ENCODE measurements around the gene DCX. TPM values are rescaled to one million over a fixed set of nuclear protein-coding genes. Genes with fewer than 3 reads are reported as not detected.
"Not testable (repeated sequence)": the region's sequence is repeated elsewhere in the genome, so short reads cannot be mapped to it uniquely, and the experiment has no call there.

Gene DCX
- polyA plus RNA-seq, 1 donor: 12.0 TPM

DNA sequence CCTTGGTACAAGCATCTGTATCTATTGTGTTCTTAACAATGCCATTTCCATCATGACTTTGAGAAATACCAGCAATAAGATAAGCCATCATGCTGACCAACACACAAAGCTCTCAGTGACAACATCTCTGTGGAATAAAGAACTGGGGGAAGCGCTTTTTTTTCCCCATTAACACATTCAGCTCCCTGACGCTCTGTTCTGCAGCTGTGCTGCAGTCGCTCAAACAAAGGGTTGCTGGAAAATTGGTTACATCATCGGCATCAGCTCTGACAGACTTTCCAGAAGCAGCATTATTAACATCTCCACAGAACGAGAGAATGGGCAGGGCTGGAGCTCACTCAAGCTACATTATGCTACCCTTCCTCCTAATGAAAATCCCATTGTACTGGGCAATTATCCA, 39.9 kb downstream of the DCX start:
- DNase-seq (ENCODE audit: low read depth): no peak

DNA sequence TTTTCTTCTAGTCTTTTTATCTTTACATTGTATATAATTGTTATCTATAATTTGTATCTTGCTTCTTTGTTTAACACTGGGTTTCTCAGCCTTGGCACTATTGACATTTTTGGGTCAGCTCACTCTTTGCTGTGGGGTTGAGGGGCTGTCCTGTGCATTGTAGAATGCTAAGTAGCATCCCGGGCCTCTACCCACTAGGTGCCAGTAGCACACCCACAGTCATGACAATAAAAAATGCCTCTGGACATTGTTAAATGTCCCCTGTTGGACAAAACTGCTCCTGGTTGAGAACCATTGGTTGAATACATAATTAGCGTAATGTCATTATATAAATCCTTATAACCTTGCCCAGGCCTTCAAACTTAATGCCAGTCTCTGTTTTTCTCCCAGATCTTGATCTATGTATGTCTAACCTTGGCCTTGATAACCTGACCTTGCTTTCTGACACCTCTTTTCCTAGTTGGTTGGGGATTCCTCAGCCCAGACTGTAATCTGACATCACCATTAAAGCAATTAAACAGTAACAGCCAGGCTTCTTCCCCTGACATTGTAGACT, 46.1 kb downstream of the DCX start:
- no peak for DNase-seq (ENCODE audit: low read depth)

DNA sequence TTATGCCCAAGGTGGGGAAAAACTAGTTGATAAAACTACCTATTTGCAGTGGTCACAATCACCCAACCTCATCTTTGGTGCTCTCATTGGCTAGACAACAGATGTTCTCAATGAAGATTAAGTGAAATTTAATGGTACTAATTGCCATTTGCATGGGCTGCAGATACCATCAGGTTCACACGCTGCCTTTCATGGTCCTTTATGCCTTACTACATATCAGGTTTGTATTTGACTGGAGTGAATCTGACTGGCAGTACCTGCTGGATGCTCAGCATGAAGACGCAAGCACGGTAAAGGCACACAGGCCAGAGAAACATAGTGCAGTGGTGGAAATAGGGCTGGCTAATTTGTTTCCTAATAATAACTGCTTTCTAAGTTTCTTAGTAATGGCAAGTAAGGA, 48.3 kb downstream of the DCX start:
- no peak for DNase-seq (ENCODE audit: low read depth)

DNA sequence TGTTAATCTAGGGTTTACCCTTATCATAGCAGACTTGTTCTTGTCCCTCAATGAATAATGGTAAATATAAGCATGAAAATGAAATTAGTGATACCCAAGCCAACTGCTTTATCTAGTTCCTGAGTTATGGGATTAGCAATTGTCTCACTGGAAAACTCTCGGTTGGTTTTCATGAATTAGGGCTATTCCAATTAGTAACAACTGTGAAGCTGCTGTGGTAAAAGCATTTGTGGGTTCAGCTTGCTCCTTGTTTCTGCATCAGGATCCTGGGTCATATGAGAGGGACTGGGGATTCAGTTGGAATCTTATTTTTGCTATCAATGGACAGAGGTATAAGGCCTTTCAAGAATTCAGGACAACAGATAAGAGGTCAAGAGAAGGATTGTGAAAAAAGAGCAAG, 50.2 kb downstream of the DCX start:
- no peak for DNase-seq (ENCODE audit: low read depth)

DNA sequence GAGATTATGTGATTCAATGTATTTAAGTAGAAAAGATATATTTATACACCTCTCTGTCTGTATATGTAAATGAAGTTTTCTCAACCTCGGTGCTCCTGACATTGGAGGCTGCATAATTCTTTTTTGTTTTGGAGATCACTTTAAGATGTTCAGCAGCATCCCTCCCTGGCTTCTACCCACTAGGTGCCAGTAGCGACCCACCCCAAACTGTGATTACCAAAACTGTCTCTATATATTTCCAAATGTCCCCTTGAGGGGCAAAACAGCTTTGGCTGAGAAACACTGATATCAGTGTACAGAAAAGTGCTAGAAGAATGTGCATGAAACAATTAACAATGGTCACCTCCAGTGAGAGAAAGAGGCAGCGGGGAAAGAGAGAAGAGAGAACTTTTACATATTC, 51.2 kb downstream of the DCX start:
- no peak for DNase-seq (ENCODE audit: low read depth)

DNA sequence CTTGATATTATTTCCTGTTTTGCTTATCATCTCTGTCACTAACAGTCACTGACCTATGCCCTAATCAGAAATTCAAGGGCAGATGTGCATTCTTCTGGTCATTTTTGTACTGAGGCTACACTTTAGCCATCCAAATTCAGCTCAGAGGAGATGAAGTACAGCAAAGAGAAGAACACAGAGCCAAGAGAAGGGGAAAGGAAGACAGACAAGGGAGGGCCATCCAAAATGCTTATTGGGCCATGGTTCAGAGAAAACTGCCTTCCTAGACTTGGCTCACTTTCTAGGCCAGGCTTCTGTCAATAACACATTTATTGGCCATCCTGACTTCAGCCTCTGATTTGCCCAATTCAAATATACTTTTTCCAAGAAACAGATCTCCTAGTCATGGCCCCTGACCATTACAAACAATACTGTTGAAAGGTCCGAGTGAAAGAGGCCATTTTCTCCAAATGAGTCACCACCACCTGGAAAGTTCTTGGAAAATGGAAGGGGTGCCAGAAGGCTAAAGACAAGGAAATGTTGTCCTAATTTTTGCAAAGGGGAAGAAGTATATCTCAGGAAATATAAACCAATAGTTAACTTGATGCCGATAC, 56.4 kb downstream of the DCX start:
- no peak for DNase-seq (ENCODE audit: low read depth)

DNA sequence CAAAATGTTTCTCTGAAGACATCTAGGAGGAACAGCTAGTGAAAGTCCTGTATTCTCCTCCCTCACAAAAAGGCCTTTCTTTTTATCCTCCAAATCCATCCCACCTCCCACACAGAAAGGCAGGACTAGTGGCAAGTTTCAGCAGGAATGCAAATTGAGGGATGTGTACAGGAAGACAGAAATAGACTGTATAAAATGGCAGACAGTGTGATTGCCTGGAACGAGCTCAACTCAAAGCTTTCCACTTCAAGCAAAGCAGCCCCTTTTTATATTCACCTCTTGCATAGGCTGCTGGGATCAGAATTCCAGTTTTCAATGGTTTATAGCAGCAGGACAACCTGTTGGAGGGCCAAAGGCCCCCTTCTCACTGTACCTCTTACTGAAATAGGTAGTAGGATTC, 57.5 kb downstream of the DCX start:
- DNase-seq (ENCODE audit: low read depth): no peak

DNA sequence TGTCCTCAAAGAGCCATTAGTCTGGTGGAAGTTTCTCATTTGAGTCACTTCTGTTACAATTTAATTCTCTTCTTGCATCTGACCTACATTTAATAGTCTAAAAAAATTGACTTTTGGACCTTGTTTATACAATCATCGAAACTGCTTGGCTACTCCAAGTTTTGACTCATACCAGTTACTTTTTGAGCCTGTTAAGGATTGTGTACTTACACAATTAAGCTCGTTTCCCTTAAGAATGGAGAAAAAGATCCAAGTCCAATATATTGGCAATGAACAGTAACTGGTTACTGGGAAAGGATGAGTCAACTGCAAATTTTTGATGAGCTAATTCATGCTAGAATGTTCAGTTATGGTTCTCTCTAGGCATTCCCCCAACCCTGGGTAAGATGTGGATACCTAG, 58.2 kb downstream of the DCX start:
- no peak for DNase-seq (ENCODE audit: low read depth)

DNA sequence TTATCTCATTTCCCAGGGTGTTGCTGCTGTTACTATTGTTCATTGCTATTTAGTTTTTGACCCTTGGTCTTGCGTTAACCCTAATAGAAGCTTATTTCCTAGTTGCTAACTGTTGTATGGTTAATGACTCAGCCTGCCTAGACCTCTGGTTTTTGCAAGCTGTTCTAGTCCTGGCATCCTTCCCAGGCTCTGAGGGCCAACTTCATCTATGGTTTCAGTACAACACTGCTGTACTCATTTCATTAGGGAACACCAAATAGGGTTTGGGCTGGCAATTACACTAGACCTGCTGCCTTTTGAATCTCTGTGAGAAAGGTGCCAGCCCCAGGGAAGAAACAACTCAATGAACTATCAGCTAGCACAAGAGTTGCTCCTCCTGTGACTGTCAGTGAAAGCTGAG, 59.6 kb downstream of the DCX start:
- DNase-seq (ENCODE audit: low read depth): no peak

DNA sequence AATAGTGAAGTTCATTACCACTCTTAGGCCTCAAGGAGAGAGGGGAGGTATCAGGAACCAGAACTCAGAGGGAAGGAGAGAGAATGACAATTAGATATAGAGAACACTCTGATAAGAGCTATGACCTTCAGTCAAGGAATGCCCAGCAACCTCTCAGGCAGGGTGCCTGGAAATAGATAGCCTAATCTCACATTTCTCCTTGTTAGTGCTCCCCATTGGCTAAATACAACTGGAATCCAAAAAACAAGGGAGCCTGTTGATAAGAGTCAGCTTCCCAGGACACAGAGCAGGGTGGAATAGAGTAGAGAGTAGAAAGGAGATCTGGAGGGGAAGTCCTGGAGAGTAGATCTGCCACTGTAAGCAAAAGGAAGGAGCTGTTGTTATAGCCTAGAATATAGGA, 62.1 kb downstream of the DCX start:
- DNase-seq (ENCODE audit: low read depth): no peak

DNA sequence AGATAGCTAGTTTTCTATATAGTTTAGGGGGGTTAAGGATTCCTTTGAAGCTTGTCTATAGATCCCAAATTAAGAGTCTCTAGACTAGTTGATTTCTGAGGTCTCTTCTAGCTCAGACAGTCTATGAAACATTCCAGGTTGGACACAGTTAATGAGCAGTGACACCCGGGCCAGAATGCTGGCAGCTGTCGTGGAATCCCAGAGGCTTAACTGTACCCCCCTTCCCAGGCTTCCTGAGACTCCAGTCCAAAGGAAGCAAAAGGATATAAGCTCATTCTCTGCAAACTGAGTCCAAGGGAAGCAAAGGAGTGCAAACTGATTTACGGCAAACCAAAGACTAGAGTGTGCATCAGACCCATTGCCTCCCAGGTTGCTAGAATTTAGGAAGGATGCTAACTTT, 62.9 kb downstream of the DCX start:
- no peak for DNase-seq (ENCODE audit: low read depth)

DNA sequence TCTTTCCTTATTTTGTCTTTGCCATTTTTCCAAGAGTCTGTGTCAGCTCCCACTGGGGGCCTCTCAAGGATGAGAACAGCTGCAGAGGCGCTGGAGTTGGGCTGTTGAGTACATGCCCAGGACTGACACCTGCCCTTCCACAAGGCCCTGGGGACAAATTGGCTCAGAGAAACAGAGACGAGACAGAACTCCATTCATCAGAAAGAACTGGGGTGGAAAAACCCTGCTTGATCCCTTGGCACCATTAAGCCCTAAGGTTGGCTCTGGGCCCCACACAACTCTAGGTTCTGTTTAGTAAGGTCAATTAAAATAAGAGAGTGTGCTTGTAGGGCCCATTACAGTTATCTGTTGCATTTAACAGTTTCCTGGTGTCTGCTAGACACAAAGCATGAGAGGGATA, 63.6 kb downstream of the DCX start:
- no peak for DNase-seq (ENCODE audit: low read depth)

DNA sequence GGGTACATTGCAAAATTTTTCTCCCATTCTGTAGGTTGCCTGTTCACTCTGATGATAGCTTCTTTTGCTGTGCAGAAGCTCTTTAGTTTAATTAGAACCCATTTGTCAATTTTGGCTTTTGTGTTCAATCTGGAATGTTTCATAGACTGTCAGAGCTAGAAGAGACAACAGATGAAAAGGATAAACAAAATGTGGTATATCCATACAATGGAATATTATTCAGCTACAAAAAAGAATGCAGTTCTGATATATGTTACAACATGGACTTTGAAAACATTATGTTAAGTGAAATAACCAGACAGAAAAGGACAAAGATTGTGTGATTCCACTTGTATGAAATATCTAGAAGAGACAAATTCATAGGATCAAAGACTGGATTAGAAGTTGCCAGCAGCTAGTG, 65.8 kb downstream of the DCX start:
- not testable (repeated sequence) for DNase-seq (ENCODE audit: low read depth)

DNA sequence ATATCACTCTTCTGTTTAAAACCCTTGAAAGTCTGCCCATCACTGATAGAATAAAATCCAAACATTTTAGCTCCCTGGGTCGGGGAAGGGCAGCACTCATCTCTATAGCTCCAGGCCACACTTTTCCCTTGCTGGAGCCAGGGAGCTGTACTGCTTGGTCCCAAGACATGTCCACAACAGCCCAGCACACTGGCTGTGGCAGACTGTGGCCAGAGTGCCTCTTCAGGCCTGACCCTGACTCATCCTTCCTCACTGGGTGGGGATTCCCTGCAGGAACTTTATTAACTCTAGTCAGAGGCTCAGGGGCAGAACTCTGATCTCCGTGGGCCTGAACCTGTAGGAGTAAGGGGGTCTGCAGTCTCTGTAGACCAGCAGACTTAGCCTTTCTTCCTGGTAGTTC, 71.9 kb downstream of the DCX start:
- DNase-seq (ENCODE audit: low read depth): no peak

DNA sequence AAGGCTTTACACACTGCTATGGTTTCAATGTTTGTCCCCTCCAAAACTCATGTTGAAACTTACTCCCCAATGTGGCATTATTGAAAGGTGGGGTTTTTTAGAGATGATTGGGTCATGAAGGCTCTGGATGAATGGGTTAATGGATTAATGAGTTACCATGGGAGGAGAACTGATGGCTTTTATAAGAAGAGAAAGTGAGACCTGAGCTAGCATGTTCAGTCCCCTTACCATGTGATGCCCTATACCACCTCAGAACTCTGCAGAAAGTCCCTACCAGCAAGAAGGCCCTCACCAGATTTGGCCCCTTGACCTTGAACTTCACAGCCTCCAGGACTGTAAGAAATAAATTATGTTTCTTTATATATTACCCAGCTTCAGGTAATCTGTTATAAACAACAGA, 72.8 kb downstream of the DCX start:
- no peak for DNase-seq (ENCODE audit: low read depth)

DNA sequence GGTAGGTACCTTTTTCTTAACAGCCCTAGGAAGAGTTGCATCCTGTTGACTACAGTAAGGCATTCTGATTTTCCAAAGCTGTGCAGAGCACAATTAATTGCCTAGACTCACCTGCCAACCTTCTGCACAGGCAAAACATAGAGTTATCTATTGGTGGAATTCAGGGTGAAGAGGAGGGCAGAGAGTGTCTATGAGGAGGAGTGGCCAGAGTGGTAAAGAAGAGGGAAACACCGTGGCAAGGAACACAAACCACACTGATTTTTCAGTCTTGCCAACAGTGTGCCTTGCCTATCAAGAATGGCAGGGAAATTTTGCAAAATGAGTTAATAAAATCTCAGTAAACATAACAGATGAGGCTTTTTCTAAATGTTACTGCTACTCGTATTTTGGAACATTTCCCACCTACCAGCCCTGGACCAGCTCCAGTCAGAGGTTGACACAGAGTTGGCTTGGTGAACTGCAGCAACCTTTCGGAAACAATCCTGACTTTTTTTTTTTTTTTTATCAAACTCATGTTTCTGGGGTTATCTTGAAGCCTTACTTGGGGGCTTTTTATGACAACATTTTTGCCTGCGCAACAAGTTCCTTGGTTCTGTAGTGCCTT, 73.8 kb downstream of the DCX start:
- no peak for DNase-seq (ENCODE audit: low read depth)

DNA sequence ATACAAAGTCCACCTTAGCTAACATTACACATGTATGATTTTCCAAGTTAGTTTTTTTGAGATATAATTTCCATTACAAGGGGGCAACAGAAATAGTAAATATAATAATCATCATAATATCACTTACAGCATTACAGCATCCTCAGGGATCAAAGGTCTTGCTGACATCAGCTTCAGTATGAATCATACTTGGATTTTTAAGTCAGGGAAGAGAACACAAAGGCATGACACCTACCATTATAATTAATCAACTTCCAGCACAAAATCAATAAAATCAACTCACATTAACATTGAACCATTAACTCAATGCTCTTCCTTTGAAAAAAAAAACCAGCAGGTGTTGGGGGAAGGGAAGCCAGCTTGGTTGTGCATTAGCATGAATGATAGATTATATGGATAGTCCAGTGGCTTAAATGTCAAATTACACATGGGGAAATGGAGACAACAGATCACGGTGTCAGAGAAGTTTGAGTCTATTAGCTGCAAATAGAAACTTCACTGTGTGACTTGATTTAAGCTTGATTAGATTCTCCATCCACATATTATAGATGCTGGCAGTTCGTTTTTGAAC, 74.8 kb downstream of the DCX start:
- no peak for DNase-seq (ENCODE audit: low read depth)

DNA sequence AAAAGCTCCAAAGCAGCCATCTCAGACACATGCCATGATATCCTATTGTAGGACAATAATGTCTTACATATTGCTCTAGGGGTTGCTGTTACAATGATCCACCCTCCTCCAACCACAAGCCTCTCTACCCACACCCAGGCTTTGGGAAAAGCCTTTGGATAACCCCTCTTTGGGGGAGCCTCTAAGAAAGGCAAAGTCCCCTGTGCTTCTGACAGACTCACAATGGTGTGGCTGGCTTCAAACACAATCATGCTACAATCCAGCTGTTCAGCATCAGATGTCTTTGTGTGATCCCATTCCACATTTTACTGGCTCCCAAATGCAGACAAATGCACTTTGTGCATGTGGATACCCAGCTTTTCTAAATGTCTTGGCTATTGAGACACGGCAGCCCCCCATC, 75.9 kb downstream of the DCX start:
- no peak for DNase-seq (ENCODE audit: low read depth)

DNA sequence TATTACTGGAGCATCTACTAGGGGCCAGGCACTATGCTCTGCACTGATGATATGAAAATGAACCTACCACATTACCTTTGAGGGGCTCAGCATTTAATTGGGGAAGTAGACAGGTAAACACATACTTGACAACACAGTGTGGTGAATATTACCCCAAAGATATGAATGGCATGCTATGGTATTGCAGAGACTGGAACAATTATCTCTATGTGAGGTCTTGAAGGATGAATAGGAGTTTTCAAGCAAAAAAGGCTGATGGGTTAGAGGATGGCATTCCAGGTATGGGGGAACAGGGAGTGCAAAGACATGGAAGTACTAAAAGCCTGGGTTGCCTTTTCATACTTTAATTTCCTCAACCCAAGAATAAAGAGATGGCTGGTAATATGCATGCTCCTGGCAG, 82.6 kb downstream of the DCX start:
- no peak for DNase-seq (ENCODE audit: low read depth)

DNA sequence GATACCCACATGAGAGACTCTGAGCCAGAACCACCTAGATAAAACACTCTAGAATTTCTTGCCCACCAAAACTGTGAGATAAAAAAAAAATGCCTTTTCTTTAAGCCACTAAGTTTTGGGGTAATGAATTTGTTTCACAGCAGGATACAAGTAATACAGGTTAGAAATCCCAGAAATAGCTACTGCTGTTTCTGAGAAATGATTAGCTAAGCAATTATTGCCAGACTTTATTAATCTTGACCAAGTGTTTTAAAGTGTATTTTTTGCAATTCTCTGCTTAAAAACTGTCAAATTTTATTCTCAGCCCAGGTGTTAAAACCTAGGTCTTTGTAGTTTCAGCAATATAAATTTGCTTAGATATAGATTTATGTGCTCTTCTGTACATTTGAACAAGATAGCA, 83.1 kb downstream of the DCX start:
- DNase-seq (ENCODE audit: low read depth): no peak

DNA sequence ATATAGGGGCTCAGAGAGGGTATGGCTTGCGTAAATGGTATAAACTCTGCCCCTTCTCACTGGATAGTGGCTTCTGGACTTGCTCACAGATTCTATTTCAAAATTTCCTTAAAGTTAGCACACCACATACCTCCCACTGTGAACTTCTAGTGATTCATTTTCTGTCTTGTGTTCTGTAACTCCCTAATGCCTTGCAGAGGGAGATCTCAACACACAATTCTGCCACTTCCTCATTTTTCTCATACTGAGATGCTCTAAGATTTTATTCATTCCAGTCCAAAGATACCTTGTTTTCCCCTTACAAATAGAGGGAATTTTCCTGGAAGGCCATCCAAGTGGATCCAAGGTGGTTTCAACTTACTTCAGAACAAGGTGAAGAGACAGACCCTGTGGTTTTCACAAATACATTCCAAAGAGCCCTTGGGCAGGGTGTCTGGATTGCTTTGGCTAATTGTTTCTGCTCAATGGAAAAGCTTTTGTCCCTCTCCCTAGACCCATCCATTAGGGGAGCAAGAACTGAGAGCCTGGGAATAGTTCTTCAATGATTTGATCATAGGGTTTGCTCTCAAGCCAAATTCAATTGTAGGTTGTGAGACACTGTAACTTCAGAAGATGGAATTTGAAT, 89.6 kb downstream of the DCX start:
- no peak for DNase-seq (ENCODE audit: low read depth)

DNA sequence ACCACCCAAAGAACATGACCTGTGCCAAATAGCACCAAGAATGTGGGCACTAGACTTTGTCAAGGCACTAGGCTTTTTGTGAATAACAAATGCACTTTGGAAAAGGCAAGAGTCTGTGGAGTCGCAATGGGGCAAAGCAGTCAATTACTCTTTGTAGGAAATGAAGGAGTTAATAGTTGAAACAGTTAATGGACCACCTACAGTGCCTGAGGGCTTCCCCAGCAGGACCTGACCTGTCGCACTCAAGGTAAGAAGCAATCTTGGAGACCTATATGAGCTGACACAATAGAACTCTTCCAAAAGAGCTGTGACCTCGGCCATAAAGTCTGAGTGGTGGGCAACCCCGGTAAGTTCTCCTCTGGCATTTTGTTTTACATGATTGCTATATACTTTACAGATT, 92.5 kb downstream of the DCX start:
- DNase-seq (ENCODE audit: low read depth): no peak

DNA sequence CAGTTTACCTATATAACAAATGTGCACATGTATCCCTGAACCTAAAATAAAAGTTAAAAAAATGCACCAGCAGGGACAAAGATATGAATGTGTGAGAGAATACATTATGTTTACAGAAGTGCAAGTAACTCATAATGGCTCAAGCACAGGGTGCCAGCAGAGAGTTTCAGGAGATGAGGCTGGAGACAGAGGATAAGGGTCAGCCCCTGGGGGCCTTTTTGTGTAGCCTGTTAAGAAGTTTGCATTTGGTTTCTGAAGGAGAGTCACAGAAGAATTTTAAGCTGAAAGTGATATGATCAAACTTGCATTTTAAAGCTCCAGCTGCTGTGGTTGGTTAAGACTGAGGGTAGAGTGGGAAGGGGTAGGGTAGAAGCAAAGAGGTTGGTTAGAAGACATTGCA, 93.1 kb downstream of the DCX start:
- DNase-seq (ENCODE audit: low read depth): no peak

Data from forelimb muscle (tissue), 1 donor.